Measurements from ENCODE around the gene ZFYVE27.

Gene ZFYVE27

GRCh38 chr10:97770255-97770654 lies 33.3 kb downstream of the ZFYVE27 start:
- DNase-seq (ENCODE audit: low read depth): no peak

- DNase-seq (ENCODE audit: low read depth): no peak
Observed at GRCh38 chr10:97771055-97771891, 34.3 kb downstream of the ZFYVE27 start.

- DNase-seq (ENCODE audit: low read depth): no peak
Observed at GRCh38 chr10:97771913-97772823, 35.2 kb downstream of the ZFYVE27 start, which contains the start of gene SFRP5. Gene SFRP5, minus strand, starts transcription at chr10:97771999. Its CDS starts 166 bp downstream, at chr10:97771833.

DNA sequence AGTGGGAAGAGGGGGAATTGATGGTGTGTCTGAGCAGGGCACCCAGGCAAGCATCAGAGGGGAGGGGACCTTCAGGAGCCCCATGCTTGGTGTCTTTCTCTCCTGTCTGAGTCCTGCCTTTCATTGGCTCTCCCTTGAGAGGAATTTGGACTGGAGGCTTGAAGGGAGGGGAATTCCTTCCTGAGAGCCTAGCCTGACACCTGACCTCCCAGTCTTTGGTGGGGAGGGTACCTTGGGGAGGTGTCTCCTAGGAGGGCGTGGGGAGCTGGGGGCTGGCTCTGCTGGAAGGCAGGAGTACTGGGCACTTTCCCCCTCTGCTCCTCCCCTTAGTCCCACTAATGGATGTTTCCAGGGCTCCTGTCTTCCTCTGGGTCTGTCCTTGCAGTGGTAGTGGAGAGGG lies 36.2 kb downstream of the ZFYVE27 start:
- DNase-seq (ENCODE audit: low read depth): no peak

DNA sequence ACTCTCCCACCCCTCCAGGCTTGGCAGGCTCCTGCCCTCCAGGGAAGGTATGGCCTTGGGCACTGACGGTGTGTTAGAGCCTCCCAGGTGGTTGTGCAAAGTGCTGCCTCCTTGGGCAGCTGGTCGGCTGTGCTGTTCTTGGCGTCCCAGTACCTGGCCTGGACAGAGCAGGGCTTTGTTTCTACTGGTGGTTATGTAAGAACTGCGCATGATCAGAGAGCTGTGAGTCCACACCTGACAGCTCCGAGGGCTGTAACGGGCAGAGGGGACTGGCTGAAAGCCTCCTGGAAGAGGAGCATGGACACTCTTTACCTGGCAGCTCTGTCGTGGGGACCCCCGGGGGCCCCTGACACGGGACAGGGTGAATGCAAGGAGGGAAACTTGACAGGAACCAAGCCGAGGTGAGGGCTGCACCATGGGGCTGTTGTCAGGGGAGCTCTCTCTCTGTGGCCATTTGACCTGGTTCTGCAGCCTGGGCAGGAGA lies 37.9 kb downstream of the ZFYVE27 start:
- DNase-seq (ENCODE audit: low read depth): no peak

GRCh38 chr10:97777143-97777542 lies 40.2 kb downstream of the ZFYVE27 start:
- DNase-seq (ENCODE audit: low read depth): no peak

- no peak for DNase-seq (ENCODE audit: low read depth)
Observed at GRCh38 chr10:97778452-97779302, 41.7 kb downstream of the ZFYVE27 start.

DNA sequence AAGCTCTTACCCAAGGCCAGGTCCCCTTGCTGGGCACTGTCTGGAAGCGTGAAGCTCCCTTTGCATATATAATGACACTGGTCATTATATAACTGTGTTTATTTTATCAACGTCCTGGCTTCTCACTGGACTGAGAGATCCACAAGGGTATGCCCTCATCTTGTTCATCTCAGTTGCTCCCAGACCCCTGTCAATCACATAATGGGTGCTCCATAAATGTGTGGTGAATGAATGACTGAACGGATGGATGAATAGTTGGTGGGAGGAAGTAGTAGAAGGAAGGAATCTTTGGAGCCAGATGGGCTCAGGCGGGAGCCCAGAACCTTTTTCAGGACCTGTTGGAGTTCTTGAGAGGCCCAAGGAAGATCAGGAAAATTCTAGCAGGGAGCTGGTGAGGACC lies 42.6 kb downstream of the ZFYVE27 start:
- no peak for DNase-seq (ENCODE audit: low read depth)

- no peak for DNase-seq (ENCODE audit: low read depth)
Observed at GRCh38 chr10:97779975-97780374, 43.0 kb downstream of the ZFYVE27 start.

DNA sequence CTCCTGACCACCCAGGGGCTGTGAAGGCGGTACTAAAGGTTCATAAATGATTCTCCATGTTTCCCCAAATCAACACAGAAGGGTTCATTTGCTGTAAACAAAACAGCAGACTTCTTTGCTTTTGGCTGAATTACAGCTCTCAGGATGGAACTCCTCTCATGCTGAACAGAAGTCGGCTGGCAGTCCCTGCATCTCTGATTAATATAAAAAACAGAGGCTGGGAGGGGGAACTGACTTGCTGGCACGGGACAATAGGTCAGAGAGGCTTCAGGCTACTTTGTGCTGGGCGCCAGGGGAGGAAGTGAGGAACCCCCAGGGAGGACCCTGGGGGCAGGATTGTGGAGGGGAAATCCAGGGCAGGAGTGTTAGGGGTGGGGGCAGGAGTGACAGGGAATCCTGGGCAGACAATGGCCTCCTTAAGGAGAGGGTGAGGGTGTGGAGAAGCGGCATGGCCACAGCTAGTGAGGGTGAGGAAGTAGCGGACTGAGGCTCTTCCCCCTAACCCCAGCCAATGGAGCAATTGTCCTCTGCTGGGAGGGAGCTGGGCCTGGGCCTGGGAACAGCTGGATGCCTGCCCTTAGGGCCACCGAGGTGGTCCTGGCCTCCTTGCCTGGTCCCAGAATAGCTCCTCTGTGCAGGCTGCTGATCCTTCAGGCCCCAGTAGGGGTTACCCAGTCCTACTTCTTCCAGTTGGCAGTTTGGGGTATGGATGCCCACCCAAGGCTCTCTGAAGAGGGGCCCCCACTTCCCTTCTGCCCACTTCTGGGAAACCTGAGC lies 44.1 kb downstream of the ZFYVE27 start:
- no peak for DNase-seq (ENCODE audit: low read depth)

DNA sequence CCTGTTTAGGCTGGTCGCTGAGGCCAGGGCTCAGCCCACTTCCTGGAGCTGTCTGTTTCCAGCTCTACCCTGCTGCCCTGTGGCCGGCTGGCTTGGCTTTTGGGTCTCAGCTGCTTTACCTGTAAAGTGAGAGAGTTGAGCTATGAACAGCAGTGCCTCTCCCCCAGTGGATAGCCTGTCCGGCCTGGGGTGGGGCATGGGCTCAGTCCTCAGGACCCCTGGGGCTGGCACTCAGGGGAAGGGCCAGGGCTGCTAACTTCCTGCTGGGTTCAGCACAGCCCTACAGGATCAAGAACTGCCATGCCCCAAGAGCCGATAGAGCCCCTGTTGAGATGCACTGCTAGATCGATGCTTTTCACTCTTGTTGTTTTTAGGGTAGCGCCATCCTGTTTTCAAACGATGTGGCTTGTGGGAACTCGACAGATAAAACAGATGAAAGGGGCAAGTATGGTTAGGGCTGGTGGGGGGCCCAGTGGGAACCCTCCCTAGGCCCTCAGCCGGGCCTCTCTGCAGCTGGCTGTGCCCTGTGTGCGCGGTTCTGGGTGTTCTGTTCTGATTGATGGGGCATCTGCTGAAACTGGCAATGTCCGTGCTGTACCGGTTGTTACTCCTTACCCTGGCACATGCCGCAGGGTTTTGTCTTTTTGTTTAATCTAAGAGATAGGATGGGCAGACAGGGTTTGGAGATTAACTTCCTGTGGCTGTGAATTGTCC lies 44.8 kb downstream of the ZFYVE27 start:
- no peak for DNase-seq (ENCODE audit: low read depth)

DNA sequence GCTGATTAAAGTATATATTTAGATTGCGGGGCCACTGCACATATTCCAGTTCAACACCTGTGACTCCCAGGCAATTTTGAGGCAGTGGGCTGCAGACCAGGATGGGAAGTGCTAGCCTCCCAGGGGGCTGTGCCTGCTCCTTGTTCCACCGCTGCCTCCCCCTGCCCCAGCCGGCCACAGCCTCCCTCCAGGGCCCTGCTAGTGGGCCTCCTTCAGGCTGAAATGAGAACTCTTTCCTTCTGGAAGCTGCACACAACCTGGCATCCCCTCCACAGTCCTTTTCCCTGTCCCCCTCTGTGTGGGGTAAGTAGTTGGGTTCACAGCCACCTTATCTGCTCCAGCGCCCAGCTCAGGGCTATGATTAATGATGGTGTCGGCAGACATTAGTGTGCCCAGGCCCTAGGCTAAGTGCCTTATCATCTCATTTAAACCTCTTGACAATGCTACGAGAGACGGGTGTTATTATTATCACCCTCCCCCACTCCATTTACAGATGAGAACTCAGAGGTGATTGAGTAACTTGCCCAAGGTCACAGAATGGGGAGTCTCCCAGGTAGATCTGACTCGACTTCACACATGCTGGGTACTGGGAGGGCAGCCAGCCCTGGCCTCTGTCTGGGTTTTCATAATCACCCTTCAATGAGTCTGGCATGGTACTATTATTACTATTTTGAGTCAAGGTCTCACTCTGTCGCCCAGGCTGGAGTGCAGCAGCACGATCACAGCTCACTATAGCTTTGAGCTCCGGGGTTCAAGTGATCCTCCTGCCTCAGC lies 45.7 kb downstream of the ZFYVE27 start:
- no peak for DNase-seq (ENCODE audit: low read depth)

GRCh38 chr10:97784200-97784810 lies 47.4 kb downstream of the ZFYVE27 start:
- no peak for DNase-seq (ENCODE audit: low read depth)

DNA sequence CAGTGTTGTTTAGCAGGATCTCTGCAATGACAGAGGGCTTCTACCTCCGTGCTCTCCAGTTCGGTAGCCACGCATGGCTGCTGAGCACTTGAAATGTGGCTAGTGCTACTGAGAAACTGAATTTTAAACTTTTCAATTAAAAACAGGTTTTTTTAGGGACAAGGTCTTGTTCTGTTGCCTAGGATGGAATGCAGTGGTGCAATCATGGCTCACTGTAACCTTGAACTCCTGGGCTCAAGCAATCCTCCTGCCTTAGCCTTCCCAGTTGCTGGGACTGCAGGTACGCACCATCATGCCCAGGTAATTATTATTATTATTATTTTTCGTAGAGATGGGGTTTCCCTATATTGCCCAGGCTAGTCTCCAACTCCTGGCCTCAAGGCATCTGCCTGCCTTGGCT lies 48.3 kb downstream of the ZFYVE27 start:
- DNase-seq (ENCODE audit: low read depth): no peak

- DNase-seq (ENCODE audit: low read depth): no peak
Observed at GRCh38 chr10:97785731-97786130, 48.8 kb downstream of the ZFYVE27 start.

DNA sequence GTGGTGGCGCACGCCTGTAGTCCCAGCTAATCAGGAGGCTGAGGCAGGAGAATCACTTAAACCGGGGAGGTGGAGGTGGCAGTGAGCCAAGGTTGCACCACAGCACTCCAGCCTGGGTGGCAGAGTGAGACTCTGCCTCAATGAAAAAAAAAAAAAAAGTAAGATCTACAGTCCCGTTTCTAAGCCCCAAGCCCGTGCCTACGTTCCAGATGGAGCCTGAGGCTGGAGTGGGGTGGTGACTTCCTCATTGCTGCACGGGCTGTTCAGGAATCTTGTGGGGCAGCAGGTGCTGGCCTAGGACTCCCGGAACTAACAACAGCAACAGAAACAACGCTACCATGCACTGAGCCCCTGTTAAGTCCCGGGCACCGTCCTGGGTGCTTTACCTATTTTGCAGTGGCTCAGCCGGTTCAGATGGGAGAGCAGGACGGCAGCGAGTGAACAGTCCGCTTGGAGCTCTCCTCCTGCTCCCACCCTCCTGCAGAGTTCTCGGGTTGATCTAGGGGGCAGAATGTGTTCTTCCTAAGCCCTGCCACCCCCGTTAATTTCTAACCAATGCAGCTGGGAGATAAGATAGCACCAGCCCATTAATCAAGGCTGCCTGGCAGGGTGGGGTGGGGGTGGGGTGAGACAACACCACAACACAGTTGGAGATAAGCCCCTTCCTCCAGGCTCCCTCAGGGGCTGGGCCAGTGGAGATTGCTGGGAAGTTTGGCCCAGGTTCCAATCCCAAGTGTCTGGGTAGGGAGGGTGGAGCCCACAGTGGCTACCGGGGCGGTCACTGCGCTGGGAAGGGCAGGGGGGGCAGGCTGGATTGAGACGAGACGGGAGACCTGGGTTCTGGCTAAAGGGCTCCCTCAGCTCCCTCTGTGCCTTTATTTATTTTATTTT lies 51.9 kb downstream of the ZFYVE27 start:
- DNase-seq (ENCODE audit: low read depth): no peak

DNA sequence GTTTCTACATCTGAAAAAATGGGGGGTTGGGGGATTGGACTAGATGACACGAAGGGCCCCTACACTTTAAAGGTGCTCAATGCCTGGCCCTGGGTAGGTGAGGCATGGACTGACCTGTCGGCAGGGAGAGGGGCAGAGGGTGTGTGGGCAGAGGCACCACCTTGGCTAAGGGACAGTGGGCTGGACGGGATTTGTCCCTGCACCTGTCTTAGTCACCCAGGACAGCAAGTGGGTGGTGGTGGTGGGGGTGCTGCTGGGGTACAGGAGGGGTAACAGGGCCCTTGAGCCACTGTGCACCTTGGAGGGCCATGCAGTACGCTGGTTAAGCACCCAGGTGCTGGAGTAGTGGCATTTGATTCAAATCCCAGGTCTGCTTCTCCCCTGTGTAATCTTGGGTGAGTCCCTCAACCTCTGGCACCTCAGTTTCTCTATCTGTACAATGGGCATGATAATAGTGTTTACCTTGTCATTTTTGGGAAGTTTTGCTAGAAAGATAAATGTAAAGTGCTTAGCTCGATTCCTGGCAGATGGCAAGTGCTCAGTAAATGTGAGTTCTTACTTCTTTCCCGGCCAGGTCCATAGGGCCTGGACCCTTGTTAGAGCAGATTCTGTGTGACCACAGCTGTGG lies 53.0 kb downstream of the ZFYVE27 start:
- no peak for DNase-seq (ENCODE audit: low read depth)
